GM19372 (cell line): ENCODE results near the gene CPSF4L.

ENCODE experiments used
- ATAC-seq: cut with Tn5 transposase; IDR thresholded peaks from one replicate; pipeline ENCODE4 v1.9.1; 2021; ENCODE audit warnings: mild to moderate bottlenecking, low read depth, moderate library complexity; ENCODE audit not compliant: unreplicated experiment

CPSF4L gene

DNA sequence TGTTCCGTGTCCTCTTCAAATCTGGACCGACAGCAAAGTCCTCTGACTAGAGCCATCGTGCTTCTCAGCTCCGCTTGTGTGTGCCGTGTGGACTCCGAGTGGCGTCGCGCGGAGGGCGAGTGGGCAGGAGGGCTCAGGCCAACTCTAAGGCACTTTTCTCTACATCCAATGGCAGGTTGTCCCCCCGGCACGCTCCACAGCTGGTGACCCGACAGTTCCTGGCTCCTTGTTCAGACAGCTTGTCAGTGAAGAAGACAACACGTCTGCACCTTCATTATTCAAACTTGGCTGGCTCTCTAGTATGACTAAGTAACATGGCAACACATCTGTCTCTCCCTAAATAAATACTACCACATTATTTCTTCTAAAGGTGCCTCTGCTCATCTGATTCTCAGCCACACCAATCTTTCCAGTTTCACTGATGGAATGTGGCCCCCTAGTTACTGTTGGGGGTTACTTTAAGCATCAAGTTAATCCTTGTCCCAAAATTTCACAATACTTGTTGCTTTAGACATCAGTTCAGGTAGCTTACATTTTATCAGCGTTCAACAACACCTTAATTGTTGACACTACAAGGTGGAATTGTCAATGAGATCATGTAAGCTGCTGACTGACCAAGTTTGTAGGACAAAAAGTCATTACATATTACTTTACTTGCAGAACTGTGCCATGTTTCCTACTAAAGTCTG, 53.4 kb downstream of the CPSF4L start:
- no peak for ATAC-seq

- ATAC-seq = no peak
These were observed 56.2 kb downstream of the CPSF4L start for GRCh38 chr17:73205459-73205961.

DNA sequence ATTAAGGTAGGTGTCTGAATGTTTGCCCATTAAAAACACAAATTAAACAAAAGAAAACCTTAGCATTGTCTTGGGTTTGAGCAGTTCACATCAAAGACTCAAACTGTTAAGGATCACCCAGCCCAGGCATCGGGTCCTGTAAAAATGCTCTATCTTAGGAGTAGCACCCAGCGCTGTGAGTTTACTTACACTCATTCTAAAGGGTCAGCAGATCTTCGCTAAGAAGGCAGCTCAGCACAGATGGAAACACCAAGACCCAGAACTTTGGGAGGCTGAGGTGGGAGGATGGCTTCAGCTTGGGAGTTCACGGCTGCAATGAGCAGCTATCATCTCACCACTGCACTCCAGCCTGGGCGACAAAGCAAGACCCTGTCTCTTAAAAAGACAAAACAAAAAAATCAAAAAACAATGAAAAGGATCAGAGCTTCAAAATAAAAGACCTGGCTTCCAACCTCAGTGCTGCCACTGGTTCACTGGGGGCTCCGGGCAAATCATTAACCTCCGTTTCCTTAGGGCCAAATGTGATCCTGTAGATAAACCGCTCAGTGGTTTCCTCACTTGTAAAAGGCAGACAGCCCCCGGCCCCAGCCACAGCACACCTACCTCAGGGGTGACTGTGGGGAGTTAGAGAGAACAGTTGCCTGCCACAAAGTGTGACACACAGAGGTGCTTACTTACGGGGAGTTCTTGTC, 57.7 kb downstream of the CPSF4L start:
- no peak for ATAC-seq

GRCh38 chr17:73203135-73203787, 58.4 kb downstream of the CPSF4L start:
- no peak for ATAC-seq

GRCh38 chr17:73201215-73202069, 60.2 kb downstream of the CPSF4L start:
- no peak for ATAC-seq

- no peak for ATAC-seq
These were observed 61.2 kb downstream of the CPSF4L start for GRCh38 chr17:73200476-73200875.

GRCh38 chr17:73199751-73200317, 61.8 kb downstream of the CPSF4L start:
- no peak for ATAC-seq

GRCh38 chr17:73198930-73199260, 62.8 kb downstream of the CPSF4L start:
- no peak for ATAC-seq
